Gastrocnemius medialis (tissue), 4 donors: ENCODE data around the gene LMAN2. TPM values are rescaled to one million over a fixed set of nuclear protein-coding genes. Genes with fewer than 3 reads are reported as not detected.

Experiments
- ATAC-seq, 2 donors: fragments of 150-250 bp; one replicate each; pipeline ENCODE4 v1.9.1; 2016
- DNase-seq, 2 donors: peaks; one replicate each; pipeline ENCODE4 v3.0.0-alpha.2; 2019
- H3K27ac ChIP-seq, 4 donors: fragments of 200-600 bp; sonication (generic); 1 replicate in 1 of 4; 2 replicates in 3 of 4; pipeline ENCODE4 v1.5.1; 2016 to 2018; ENCODE audit warnings: mild to moderate bottlenecking in 2 of 4, moderate library complexity in 1 of 4
- H3K27me3 ChIP-seq, 3 donors: fragments of 200-600 bp; sonication (generic) in 2 of 3; 1 replicate in 1 of 3; 2 replicates in 2 of 3; pipeline versions ENCODE4 v1.5.1 to v1.6.0; 2016 to 2019; ENCODE audit warnings: mild to moderate bottlenecking in 1 of 3, moderate library complexity in 1 of 3
- H3K36me3 ChIP-seq, 2 donors: fragments of 200-600 bp; sonication (generic) in 1 of 2; one replicate each; pipeline ENCODE4 v1.5.1; 2017 to 2018
- H3K4me1 ChIP-seq, 2 donors: fragments of 200-600 bp; sonication (generic) in 1 of 2; one replicate each; pipeline ENCODE4 v1.5.1; 2016 to 2017; ENCODE audit warnings: mild to moderate bottlenecking in 2 of 2
- H3K4me3 ChIP-seq, 4 donors: fragments of 200-600 bp; sonication (generic) in 3 of 4; 1 replicate in 1 of 4; 2 replicates in 3 of 4; pipeline ENCODE4 v1.5.1; 2016 to 2019; ENCODE audit warnings: mild to moderate bottlenecking in 2 of 4
- H3K9me3 ChIP-seq, 3 donors: fragments of 200-600 bp; sonication (generic) in 2 of 3; 1 replicate in 1 of 3; 2 replicates in 2 of 3; pipeline ENCODE4 v1.5.1; 2016 to 2019
- CTCF ChIP-seq, 5 experiments: fragments of 450-650 bp in 3 of 5; fragments of 200-600 bp in 2 of 5; sonication (generic) in 2 of 5; IDR thresholded peaks in 4 of 5; conservative IDR thresholded peaks in 1 of 5; 1 replicate in 4 of 5; 2 replicates in 1 of 5; pipeline ENCODE4 v1.5.1; 2016 to 2019; ENCODE audit warnings: antibody characterized with exemption in 5 of 5, mild to moderate bottlenecking in 3 of 5, moderate library complexity in 3 of 5
- POLR2A ChIP-seq, 2 donors: fragments of 450-650 bp; IDR thresholded peaks; one replicate each; pipeline ENCODE4 v1.6.1; 2017; ENCODE audit warnings: antibody characterized with exemption in 2 of 2, mild to moderate bottlenecking in 2 of 2, moderate library complexity in 2 of 2
- in situ Hi-C, 4 donors: fragments of 200-750 bp; cut with MboI; loops; one replicate each; pipeline versions ENCODE4 v1.15.0 to v1.8.0; 2017; ENCODE audit warnings: low sequenced_read_pairs in 4 of 4
- intact Hi-C: fragments of 100-400 bp; cut with DNase I; formaldehyde crosslinking; loops from one replicate; pipeline ENCODE4 v1.15.1; 2023; ENCODE audit warnings: low total_unique reads
- total RNA-seq, 4 donors: library from RNA; depleted of rRNA; stranded (reverse); fragments of >200 nt; gene quantifications; one replicate each; pipeline versions ENCODE4 v1.1.0 to v1.2.3, GENCODE V29; 2016

Gene LMAN2
- total RNA-seq, 4 donors from 2014 or later: 70.2 to 109 (median 86.6) TPM

GRCh38 chr5:177396807-177397206 is 45.3 kb upstream of the LMAN2 start:
- ATAC-seq (no peak), DNase-seq (no peak)
- H3K4me1 ChIP-seq: peaks cover 3 to 8% of the 10 kb centered on the region in 2 donors
- intact Hi-C loops: no loop called here
- in situ Hi-C loops: loop anchor here in 2 of 4 donors (10.0 to 25.0 kb wide), 2 partner anchors 48 to 115 kb away; partner anchors contain the start of genes DDX41 (in 1 of the 2), DOK3 (in 1 of the 2) and PRR7 (in 1 of the 2)
- TF ChIP-seq CTCF (IDR thresholded peaks at IDR 0.05 in 4 of 5, conservative IDR thresholded peaks at IDR 0.05 in 1 of 5) (no peak), POLR2A (IDR thresholded peaks at IDR 0.05) (no peak)
- no peak overlapping the region for H3K4me3 ChIP-seq
- no peaks in the 10 kb centered on the region for H3K36me3 ChIP-seq
- H3K27ac ChIP-seq: no peak overlapping the region
- H3K27me3 ChIP-seq: peaks cover 34 to 39% (median 39%) of the 10 kb centered on the region in 3 donors
- no peaks in the 10 kb centered on the region for H3K9me3 ChIP-seq

GRCh38 chr5:177396078-177396477 is 44.6 kb upstream of the LMAN2 start:
- no peak for ATAC-seq
- intact Hi-C loops: no loop called here
- Histone ChIP-seq H3K27ac (no peak overlapping the region), H3K27me3 (peaks cover 27 to 32% (median 32%) of the 10 kb centered on the region in 3 donors), H3K4me1 (peaks cover 3 to 8% of the 10 kb centered on the region in 2 donors), H3K4me3 (no peak overlapping the region), H3K9me3 (no peaks in the 10 kb centered on the region), H3K36me3 (no peaks in the 10 kb centered on the region)
- in situ Hi-C loops: loop anchor here in 2 of 4 donors (10.0 to 25.0 kb wide), 2 partner anchors 49 to 116 kb away; partner anchors contain the start of genes DDX41 (in 1 of the 2), DOK3 (in 1 of the 2) and PRR7 (in 1 of the 2)
- TF ChIP-seq CTCF (IDR thresholded peaks at IDR 0.05 in 4 of 5, conservative IDR thresholded peaks at IDR 0.05 in 1 of 5) (no peak), POLR2A (IDR thresholded peaks at IDR 0.05) (no peak)
- DNase-seq: no peak

- intact Hi-C loops (no loop called here), in situ Hi-C loops (loop anchor here (5.0 to 25.0 kb wide), 4 partner anchors 51 to 118 kb away; partner anchors contain the start of genes DDX41 (in 1 of the 4), DOK3 (in 1 of the 4) and PRR7 (in 1 of the 4))
- TF ChIP-seq CTCF (IDR thresholded peaks at IDR 0.05 in 4 of 5, conservative IDR thresholded peaks at IDR 0.05 in 1 of 5): no peak
These were observed 42.5 kb upstream of the LMAN2 start for GRCh38 chr5:177393990-177394389.

GRCh38 chr5:177393206-177393765 is 41.8 kb upstream of the LMAN2 start:
- H3K36me3 ChIP-seq: no peaks in the 10 kb centered on the region
- peaks cover 0 to 5% (median 4%) of the 10 kb centered on the region in 3 donors for H3K27me3 ChIP-seq
- no peaks in the 10 kb centered on the region for H3K9me3 ChIP-seq
- no peak overlapping the region for H3K27ac ChIP-seq
- no peak overlapping the region for H3K4me3 ChIP-seq
- DNase-seq (no peak), ATAC-seq (no peak)
- H3K4me1 ChIP-seq: no peaks in the 10 kb centered on the region
- TF ChIP-seq POLR2A (IDR thresholded peaks at IDR 0.05): no peak
- TF ChIP-seq CTCF (IDR thresholded peaks at IDR 0.05 in 4 of 5, conservative IDR thresholded peaks at IDR 0.05 in 1 of 5): no peak
- in situ Hi-C loops: loop anchor here (5.0 to 25.0 kb wide), 4 partner anchors 52 to 119 kb away; partner anchors contain the start of genes DDX41 (in 1 of the 4), DOK3 (in 1 of the 4) and PRR7 (in 1 of the 4)
- intact Hi-C loops: no loop called here

More at GRCh38 chr5:177393990-177394389, 42.5 kb upstream of the LMAN2 start:
- DNase-seq: no peak
- Histone ChIP-seq H3K27ac (no peak overlapping the region), H3K36me3 (no peaks in the 10 kb centered on the region), H3K27me3 (peaks cover 6 to 12% (median 11%) of the 10 kb centered on the region in 3 donors), H3K9me3 (no peaks in the 10 kb centered on the region), H3K4me3 (no peak overlapping the region), H3K4me1 (no peaks in the 10 kb centered on the region)
- no peak for ATAC-seq
